ENCODE data around the gene GIGYF2. TPM values are rescaled to one million over a fixed set of nuclear protein-coding genes. Genes with fewer than 3 reads are reported as not detected.

The GIGYF2 gene
- total RNA-seq, 1 experiment from 2014 or later: 60.6 TPM

DNA sequence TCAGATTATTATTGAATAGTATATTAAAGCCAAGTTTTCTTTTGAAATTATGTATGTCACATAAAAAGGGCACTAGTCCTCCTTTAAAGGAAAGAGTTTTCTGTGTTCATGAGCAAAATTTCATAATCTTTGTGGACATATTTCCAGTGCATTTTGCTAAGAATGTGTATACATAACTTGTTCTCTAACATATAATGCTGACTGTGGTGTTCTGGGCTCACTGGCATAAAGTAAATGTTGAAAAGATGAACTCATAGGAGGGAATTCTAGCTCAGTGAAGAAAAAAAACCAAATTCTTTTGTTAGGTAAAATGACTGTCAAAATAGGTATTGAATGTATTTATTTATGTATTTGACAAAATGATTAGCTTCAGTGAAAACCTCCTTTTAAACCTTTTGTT is 73.1 kb downstream of the GIGYF2 start:
- Histone ChIP-seq H3K36me3 (ENCODE audit: control insufficient read depth in 1 of 2, insufficient read depth in 2 of 2, low read length in 2 of 2) (peaks cover 3 to 25% of the 10 kb centered on the region in 2 experiments; a peak in 2 of 4 replicates), H3K27me3 (ENCODE audit: insufficient read depth, low read length) (no peaks in the 10 kb centered on the region), H3K27ac (ENCODE audit: low read depth, low read length) (no peak overlapping the region), H3K4me2 (ENCODE audit: low read length) (no peak overlapping the region), H3K79me2 (ENCODE audit: insufficient read depth, low read length) (no peaks in the 10 kb centered on the region; the same call in 1 of the 2 replicates), H3K9me2 (ENCODE audit: insufficient read depth) (no peaks in the 10 kb centered on the region), H4K20me1 (ENCODE audit: insufficient read depth) (0 out of 2 replicates have a peak, but pooled peaks cover 3% of the 10 kb centered on the region), H3K4me3 (replicated peaks in 1 of 2; ENCODE audit: low read depth in 1 of 2, low read length in 2 of 2) (no peak overlapping the region), H3K9me3 (ENCODE audit: control insufficient read depth in 1 of 2, insufficient read depth in 1 of 2, low read depth in 1 of 2, low read length in 2 of 2) (no peaks in the 10 kb centered on the region), H3K9ac (ENCODE audit: low read length) (no peak overlapping the region), H3K4me1 (ENCODE audit: control insufficient read depth in 1 of 2, insufficient read depth in 2 of 2, low read length in 2 of 2) (no peaks in the 10 kb centered on the region), H2AFZ (ENCODE audit: low read depth, low read length, poor library complexity, severe bottlenecking) (no peak overlapping the region)
- DNase-seq (ENCODE audit: low read depth, low spot score) (no peak), ATAC-seq (no peak)
- RAD21 ChIA-PET (ENCODE audit: low non-redundant PET in 1 of 2, low total read pairs in 2 of 2, uncharacterized antibody in 2 of 2, unreplicated experiment in 2 of 2): no interaction called here
- CTCF ChIA-PET: no interaction called here
- TF ChIP-seq, protein P1, sequence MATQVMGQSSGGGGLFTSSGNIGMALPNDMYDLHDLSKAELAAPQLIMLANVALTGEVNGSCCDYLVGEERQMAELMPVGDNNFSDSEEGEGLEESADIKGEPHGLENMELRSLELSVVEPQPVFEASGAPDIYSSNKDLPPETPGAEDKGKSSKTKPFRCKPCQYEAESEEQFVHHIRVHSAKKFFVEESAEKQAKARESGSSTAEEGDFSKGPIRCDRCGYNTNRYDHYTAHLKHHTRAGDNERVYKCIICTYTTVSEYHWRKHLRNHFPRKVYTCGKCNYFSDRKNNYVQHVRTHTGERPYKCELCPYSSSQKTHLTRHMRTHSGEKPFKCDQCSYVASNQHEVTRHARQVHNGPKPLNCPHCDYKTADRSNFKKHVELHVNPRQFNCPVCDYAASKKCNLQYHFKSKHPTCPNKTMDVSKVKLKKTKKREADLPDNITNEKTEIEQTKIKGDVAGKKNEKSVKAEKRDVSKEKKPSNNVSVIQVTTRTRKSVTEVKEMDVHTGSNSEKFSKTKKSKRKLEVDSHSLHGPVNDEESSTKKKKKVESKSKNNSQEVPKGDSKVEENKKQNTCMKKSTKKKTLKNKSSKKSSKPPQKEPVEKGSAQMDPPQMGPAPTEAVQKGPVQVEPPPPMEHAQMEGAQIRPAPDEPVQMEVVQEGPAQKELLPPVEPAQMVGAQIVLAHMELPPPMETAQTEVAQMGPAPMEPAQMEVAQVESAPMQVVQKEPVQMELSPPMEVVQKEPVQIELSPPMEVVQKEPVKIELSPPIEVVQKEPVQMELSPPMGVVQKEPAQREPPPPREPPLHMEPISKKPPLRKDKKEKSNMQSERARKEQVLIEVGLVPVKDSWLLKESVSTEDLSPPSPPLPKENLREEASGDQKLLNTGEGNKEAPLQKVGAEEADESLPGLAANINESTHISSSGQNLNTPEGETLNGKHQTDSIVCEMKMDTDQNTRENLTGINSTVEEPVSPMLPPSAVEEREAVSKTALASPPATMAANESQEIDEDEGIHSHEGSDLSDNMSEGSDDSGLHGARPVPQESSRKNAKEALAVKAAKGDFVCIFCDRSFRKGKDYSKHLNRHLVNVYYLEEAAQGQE (IDR thresholded peaks at IDR 0.05; ENCODE audit: low read depth): no peak
- TF ChIP-seq, protein P2, sequence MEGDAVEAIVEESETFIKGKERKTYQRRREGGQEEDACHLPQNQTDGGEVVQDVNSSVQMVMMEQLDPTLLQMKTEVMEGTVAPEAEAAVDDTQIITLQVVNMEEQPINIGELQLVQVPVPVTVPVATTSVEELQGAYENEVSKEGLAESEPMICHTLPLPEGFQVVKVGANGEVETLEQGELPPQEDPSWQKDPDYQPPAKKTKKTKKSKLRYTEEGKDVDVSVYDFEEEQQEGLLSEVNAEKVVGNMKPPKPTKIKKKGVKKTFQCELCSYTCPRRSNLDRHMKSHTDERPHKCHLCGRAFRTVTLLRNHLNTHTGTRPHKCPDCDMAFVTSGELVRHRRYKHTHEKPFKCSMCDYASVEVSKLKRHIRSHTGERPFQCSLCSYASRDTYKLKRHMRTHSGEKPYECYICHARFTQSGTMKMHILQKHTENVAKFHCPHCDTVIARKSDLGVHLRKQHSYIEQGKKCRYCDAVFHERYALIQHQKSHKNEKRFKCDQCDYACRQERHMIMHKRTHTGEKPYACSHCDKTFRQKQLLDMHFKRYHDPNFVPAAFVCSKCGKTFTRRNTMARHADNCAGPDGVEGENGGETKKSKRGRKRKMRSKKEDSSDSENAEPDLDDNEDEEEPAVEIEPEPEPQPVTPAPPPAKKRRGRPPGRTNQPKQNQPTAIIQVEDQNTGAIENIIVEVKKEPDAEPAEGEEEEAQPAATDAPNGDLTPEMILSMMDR (IDR thresholded peaks at IDR 0.05 in 2 of 3, conservative IDR thresholded peaks at IDR 0.05 in 1 of 3; ENCODE audit: borderline replicate concordance in 1 of 3, insufficient read depth in 1 of 3, low read depth in 2 of 3, low read length in 2 of 3): no peak
- TF ChIP-seq YY1 (IDR thresholded peaks at IDR 0.05; ENCODE audit: extremely low read depth, insufficient replicate concordance, low read depth, low read length) (no peak), EGR1 (IDR thresholded peaks at IDR 0.05; ENCODE audit: low read depth) (no peak)
- BruUV-seq (replicated peaks): no TSS peak
- intact Hi-C loops (cut with micrococcal nuclease): no loop called here
- POLR2A ChIA-PET: no interaction called here

All from HCT116 (cell line).